SJCRH30 (cell line): ENCODE measurements around the gene PEX10. TPM values are rescaled to one million over a fixed set of nuclear protein-coding genes. Genes with fewer than 3 reads are reported as not detected.

Experiments
- DNase-seq, 2 experiments: peaks; one replicate each; pipeline ENCODE4 v3.0.0-alpha.2; 2015 to 2020
- H3K27ac ChIP-seq: fragments of 250-450 bp; sonication (Bioruptor Pico); 2 replicates; pipeline ENCODE4 v1.5.1; 2020; ENCODE audit warnings: mild to moderate bottlenecking, moderate library complexity
- H3K27me3 ChIP-seq: fragments of 250-450 bp; sonication (Bioruptor Pico); 2 replicates; pipeline ENCODE4 v1.5.1; 2020; ENCODE audit warnings: mild to moderate bottlenecking, moderate library complexity
- H3K36me3 ChIP-seq: fragments of 250-450 bp; sonication (Bioruptor Pico); 2 replicates; pipeline ENCODE4 v1.5.1; 2020; ENCODE audit warnings: mild to moderate bottlenecking, moderate library complexity
- H3K4me1 ChIP-seq: fragments of 250-450 bp; sonication (Bioruptor Pico); 2 replicates; pipeline ENCODE4 v1.5.1; 2020; ENCODE audit warnings: mild to moderate bottlenecking, moderate library complexity
- H3K4me3 ChIP-seq: fragments of 250-450 bp; sonication (Bioruptor Pico); 2 replicates; pipeline ENCODE4 v1.5.1; 2020; ENCODE audit warnings: mild to moderate bottlenecking, moderate library complexity
- H3K9me3 ChIP-seq: fragments of 250-450 bp; sonication (Bioruptor Pico); replicated peaks from 2 replicates; pipeline ENCODE4 v1.5.1; 2020; ENCODE audit warnings: mild to moderate bottlenecking, moderate library complexity
- total RNA-seq: library from RNA; depleted of rRNA; stranded (reverse); fragments of >200 nt; shearing (Covaris generic); gene quantifications from 2 replicates; pipeline ENCODE4 v1.2.3, GENCODE V29; 2014

Gene PEX10
- total RNA-seq, 1 experiment from 2014 or later, result 32.7 TPM

DNA sequence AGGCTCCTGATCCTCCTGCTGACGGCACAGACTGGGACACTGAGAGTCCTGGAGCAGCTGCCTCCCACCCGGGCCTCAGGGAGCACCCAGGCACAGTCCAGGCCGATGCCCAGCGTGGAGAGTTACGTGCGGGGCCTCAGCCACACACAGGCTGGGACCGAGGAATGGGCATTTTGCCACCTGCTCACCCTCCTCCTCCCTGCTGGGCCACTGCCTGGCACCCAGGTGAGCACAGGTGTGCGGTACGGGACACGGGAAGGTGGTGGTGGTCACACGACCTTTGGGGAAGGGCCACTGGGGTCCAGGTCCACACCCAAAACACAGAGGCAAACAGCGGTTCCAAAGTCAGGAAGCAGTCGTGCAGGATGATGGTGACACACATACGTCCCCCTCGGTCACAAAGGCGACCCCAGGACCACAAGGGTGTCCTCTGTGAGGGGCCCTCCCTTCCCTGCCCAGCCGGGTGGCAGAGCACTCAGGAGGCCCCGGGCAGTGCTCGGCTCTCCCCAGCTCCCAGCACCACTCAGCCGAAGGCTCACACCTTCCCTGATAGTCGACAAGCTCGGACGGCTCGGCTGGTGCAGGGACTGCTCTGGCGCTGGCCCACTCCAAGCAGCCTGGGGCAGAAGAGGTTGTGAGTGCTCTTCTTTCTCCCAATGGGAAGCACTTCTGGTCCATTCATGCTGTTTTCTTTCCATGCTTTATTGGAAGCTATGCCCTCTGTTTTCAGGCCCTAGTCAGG is 35.3 kb downstream of the PEX10 start:
- Histone ChIP-seq H3K36me3 (no peaks in the 10 kb centered on the region), H3K4me3 (no peak overlapping the region), H3K9me3 (no peaks in the 10 kb centered on the region), H3K27me3 (peaks cover 14% of the 10 kb centered on the region; the same call in 1 of the 2 replicates), H3K27ac (no peak overlapping the region), H3K4me1 (peaks cover 20% of the 10 kb centered on the region)
- DNase-seq, result no peak

DNA sequence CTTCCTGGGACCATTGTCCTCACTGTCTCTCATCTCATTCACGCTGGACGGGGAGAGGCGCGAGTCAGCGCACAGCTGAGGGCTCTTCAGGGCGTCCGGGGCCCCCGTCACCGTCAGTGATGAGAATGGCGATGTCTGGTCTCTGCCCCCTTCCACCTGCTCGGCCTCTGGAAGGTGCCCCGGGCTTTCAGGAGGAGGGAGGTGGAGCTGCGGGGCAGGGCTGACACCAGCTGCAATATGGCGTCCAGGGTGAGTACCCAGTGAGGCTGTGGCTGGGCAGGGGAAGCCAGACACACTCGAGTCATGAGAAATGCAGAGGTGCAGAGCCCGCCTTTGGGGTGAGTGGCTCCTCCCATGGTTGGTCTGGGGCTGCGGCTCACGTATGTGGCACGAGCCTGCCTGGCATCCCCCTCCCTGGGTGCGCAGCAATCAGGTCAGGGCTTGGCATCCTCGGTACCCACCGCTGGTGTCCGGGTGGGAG is 36.1 kb downstream of the PEX10 start:
- DNase-seq, result no peak
- no peaks in the 10 kb centered on the region for H3K9me3 ChIP-seq
- peaks cover 14% of the 10 kb centered on the region; the same call in 1 of the 2 replicates for H3K27me3 ChIP-seq
- peaks cover 20% of the 10 kb centered on the region for H3K4me1 ChIP-seq
- no peak overlapping the region for H3K4me3 ChIP-seq
- no peaks in the 10 kb centered on the region for H3K36me3 ChIP-seq
- H3K27ac ChIP-seq, result no peak overlapping the region

DNA sequence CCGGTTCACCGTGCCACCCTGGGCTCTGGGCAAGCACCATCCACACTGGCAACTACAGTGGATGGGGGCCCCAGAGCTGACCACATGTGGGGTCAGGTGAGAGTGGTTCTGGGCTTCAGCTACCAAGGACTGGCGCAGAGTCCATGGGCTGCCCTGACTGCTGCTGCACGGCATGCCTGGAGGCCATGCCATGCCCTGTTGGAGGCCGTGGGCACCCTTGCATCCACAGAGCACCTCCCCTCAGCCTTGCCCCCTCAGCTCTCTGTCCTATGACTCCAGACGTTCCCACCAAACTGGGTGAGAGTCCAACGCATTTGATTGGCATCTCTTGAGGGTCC is 36.5 kb downstream of the PEX10 start:
- peaks cover 14% of the 10 kb centered on the region; the same call in 1 of the 2 replicates for H3K27me3 ChIP-seq
- H3K4me3 ChIP-seq, result no peak overlapping the region
- no peaks in the 10 kb centered on the region for H3K36me3 ChIP-seq
- H3K9me3 ChIP-seq, result no peaks in the 10 kb centered on the region
- H3K27ac ChIP-seq, result no peak overlapping the region
- no peak for DNase-seq
- peaks cover 20% of the 10 kb centered on the region for H3K4me1 ChIP-seq

DNA sequence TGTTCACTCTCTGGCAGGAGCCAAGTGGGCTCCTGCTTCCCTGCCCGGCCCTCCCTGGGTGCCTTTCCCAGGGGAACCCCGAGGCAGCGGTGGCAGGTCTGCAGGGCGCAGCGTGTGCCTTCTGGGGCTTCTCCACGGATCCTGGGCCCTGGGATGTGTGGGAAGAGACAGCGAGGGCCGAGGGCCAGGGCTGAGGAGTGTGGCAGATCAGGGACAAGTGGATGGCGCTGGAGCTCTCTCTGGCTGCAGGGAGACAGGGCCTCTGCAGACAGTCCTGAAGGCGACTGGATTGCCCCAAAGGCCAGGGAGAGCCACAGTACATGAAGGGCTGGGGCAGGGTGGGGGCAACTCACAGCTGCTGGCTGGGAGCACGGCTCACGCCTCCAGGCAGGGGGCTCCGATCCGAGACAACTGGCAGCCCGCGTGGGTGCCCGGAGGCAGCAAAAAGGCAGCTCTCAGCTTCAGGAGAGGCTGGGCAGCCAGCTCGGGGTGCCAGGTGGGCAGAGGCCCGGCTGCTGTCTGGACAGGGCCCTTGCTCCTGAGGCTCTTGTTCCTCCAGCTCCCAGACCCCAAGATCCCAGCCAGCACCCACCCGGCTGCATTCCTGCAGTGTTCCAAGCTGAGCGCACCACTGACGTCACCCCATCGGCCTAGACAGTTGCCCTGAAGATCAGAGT is 37.0 kb downstream of the PEX10 start:
- peaks cover 14% of the 10 kb centered on the region; the same call in 1 of the 2 replicates for H3K27me3 ChIP-seq
- H3K9me3 ChIP-seq, result no peaks in the 10 kb centered on the region
- DNase-seq, result no peak
- H3K36me3 ChIP-seq, result no peaks in the 10 kb centered on the region
- H3K4me1 ChIP-seq, result peaks cover 20% of the 10 kb centered on the region
- no peak overlapping the region for H3K27ac ChIP-seq
- H3K4me3 ChIP-seq, result no peak overlapping the region

DNA sequence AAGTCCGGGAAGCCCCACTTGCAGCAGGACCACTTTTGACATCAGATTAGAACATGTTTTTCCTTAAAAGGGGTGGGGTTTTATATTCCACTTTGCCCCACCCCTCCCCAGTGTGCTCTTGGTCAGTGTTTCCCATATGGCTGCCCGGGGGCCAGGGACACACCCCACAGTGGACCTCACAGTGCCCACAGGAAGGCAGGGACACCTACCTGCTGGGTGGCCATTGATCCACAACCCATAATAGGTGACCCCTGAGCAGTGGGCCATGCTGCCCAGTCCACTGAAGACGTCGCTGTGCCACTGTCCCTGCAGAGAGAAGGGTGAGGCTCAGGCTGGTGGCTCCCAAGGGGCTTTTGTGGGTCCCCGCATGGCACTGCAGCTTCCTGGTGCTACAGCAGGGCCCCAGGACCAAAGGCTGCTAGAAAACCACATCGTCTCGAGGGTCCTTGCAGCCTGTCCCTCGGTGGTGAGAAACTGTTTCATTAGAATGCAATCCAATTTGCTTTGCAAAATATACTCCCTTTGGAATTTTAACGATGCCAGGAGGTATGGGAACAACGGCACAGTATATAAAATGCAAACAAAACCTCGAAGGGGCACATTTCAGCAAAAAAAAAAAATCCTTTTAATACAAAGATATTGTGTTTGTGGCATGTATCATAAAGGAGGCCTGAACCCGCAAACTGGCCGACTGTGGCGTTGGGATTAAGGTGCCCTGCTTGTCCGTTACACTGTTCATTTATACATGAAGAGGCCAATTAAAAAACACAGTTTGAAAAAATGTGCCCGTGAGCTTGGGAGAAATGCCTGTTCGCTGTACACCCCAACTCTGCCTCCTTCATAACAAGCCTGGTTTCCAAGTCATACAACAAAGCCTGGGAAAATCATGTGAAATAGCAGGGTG is 37.9 kb downstream of the PEX10 start:
- H3K36me3 ChIP-seq, result no peaks in the 10 kb centered on the region
- no peak for DNase-seq
- H3K9me3 ChIP-seq, result no peaks in the 10 kb centered on the region
- peaks cover 16% of the 10 kb centered on the region for H3K4me1 ChIP-seq
- H3K27me3 ChIP-seq, result peaks cover 14% of the 10 kb centered on the region; the same call in 1 of the 2 replicates
- no peak overlapping the region for H3K27ac ChIP-seq
- no peak overlapping the region for H3K4me3 ChIP-seq

DNA sequence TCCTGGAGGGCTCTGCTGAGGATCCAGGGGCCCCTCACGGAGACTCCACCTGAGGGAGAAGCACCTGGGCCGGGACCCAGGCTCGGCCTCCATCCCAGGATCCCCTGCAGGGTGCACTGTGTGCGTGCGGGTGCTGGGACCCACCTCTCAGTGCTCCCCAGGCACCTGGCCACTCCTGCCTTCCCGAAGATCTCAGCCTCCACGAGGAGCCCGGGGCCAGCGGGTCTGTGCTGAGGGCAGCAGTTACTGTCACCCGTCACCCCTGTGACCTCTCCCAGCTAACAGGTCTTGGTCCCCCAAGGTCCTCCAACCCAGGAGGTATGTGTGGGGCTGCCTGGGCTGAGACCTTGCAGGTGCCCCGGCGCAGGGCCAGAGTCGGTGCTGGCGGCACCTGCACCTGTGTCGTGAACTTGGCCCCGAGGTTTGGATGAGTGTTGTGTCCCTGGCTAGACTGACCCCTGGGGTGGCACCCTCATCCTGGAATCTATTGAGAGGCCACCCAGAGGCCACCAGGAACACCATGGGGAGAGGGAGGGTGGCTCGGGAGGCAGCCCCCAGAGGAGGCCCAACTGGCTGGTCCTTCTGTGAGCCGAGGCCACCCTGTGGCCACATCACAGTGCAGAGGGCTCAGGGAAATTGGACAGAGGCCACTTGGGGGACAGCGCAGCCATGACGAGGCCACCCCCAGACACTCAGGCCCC is 38.7 kb downstream of the PEX10 start:
- peaks cover 8% of the 10 kb centered on the region; the same call in 1 of the 2 replicates for H3K4me1 ChIP-seq
- H3K27ac ChIP-seq, result no peak overlapping the region
- peaks cover 10% of the 10 kb centered on the region; the same call in 1 of the 2 replicates for H3K27me3 ChIP-seq
- H3K36me3 ChIP-seq, result no peaks in the 10 kb centered on the region; the same call in 1 of the 2 replicates
- H3K4me3 ChIP-seq, result no peak overlapping the region
- no peak for DNase-seq
- no peaks in the 10 kb centered on the region for H3K9me3 ChIP-seq

DNA sequence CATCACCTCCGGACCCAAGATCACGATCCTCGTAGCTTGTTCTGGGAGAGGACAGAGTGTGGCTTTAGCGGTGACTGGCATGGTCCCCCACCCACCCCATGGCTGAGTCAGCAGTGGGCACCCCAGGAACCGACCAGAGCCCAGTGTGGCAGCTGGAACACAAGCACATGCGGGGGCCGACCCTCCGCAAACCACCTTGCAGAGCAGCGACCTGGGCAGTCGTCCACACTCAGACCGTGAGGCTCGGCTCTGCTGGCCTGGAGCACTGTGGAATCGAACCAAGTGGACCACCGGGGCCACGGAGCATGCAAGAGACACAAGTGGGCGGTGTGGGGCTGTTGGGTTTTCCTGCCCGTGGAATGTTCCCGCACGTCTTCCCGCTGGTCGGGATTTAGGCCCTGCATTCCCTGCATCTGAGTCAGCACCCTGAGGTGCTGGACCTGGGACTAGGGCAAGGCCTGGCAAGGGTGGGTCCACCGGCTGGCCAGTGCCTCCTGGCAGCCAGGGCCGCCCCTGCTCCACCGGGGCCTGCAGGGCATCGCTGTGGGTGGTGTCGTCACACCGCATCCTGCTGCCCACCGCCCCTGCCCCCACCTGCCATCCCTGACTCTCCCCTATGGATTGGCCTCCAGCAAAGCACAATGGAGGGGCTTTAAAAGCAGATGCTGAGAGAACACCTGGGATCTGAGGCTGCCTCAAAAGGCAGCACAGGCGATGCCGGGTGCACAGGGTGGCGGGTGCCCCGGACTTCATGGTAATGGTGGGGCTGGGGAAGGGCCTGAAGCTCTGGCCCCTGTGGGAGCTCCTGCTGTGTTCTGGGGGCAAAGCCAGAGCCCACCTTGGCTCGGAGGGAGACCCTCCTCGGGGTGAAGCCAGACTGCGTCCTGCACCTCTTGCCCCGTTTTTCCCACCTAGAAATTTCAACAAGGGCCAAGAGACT is 39.5 kb downstream of the PEX10 start:
- Histone ChIP-seq H3K4me1 (no peaks in the 10 kb centered on the region; the same call in 1 of the 2 replicates), H3K27ac (no peak overlapping the region), H3K4me3 (no peak overlapping the region), H3K27me3 (peaks cover 5% of the 10 kb centered on the region; the same call in 1 of the 2 replicates), H3K9me3 (no peaks in the 10 kb centered on the region), H3K36me3 (no peaks in the 10 kb centered on the region; the same call in 1 of the 2 replicates)
- DNase-seq, result no peak

DNA sequence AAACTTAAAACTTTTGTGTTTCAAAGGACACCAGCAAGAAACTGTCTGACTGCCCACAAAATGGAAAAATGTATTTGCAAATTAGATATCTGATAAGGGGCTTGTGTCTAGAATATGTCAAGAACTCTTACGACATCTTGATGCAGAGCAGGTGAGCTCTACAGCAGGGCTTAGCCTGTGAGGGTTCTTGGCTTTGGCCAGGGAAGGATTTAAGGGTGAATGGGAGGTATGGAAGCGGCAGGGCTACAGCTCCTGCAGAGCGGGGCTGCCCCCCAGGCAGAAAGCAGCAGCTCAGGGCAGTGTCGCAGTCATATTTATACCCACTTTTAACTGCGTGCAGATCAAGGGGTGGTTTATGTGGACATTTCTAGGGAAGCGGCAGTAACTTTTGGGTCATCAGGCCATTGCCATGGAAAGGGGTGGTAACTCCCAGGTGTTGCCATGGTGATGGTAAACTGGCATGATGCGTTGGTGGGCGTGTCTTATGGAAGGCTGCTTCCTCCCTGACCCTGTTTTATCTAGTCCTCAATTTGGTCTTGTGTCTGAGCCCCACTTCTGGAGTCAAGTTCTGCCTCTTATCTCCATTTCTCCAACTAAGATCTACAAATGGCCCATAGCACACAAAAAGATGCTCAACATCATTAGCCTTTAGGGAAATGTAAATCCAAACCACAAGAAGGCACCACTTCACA is 44.2 kb downstream of the PEX10 start:
- Histone ChIP-seq H3K4me3 (no peak overlapping the region), H3K4me1 (no peaks in the 10 kb centered on the region), H3K27me3 (no peaks in the 10 kb centered on the region), H3K9me3 (peaks cover 9% of the 10 kb centered on the region; the same call in 1 of the 2 replicates), H3K27ac (no peak overlapping the region), H3K36me3 (no peaks in the 10 kb centered on the region; the same call in 1 of the 2 replicates)
- no peak for DNase-seq

DNA sequence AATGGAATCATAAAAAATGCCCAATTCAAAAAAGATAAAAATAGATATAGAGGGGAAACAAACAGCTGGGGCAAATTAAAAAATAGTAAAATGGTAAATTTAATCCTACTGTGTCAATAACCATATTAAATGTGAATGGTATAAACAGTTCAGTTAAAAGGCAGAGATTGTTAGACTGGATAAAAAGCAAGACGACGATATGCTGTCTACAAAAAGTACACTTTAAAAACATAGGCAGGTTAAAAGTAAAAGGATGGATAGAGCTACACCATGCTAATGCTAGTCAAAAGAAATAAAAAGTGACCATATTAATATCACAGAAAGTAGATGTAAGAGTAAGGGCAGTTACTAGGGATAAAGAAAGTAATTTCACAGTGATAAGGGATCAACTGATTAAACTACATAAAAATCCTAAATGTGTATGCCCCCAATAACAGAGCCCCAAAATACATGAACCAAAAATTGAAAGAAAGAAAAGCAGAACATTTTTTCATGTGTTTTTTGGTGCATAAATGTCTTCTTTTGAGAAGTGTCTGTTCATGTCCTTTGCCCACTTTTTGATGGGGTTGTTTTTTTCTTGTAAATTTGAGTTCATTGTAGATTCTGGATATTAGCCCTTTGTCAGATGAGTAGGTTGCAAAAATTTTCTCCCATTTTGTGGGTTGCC is 48.4 kb downstream of the PEX10 start:
- no peak overlapping the region for H3K4me3 ChIP-seq
- H3K9me3 ChIP-seq, result peaks cover 10% of the 10 kb centered on the region; the same call in 1 of the 2 replicates
- no peaks in the 10 kb centered on the region for H3K27me3 ChIP-seq
- no peaks in the 10 kb centered on the region for H3K4me1 ChIP-seq
- H3K36me3 ChIP-seq, result no peaks in the 10 kb centered on the region
- DNase-seq, result no peak
- H3K27ac ChIP-seq, result no peak overlapping the region

DNA sequence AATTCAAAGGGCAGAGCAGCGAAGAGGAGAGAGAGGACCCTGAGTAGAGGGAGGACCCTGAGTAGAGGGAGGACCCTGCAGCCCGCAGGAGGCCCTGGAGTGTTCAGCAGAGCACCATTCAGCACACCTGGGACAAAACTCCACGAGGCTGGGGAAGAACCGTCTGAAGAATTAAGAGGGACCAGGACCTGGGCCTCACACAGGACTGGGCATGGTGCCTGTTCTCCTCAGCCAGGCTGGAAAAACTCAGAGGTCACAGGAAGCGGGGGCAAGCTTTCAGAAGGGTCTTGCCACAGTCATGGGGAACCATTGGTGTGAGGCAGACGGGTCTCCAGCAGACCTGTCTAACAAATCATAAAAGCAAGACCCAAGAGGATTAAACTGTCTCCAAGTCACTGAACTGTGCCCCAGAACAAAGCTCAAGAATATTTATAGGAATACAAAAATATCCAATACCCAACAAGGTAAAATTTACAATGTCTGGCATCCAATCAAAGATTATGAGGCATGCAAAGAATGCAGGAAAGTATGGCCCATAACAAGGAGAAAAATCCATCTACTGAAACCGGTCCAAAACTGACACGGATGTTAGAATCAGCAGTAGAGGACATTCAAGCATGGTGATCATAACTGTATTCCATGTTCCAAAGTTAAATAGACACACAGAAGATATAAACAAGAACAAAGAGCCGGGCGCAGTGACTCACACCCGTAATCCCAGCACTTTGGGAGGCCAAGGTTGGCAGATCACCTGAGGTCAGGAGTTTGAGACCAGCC is 51.6 kb downstream of the PEX10 start:
- Histone ChIP-seq H3K27ac (no peak overlapping the region), H3K9me3 (peaks cover 10% of the 10 kb centered on the region; the same call in 1 of the 2 replicates), H3K4me3 (no peak overlapping the region), H3K36me3 (no peaks in the 10 kb centered on the region), H3K27me3 (no peaks in the 10 kb centered on the region), H3K4me1 (peaks cover under 1% of the 10 kb centered on the region; the same call in 1 of the 2 replicates)
- no peak for DNase-seq

DNA sequence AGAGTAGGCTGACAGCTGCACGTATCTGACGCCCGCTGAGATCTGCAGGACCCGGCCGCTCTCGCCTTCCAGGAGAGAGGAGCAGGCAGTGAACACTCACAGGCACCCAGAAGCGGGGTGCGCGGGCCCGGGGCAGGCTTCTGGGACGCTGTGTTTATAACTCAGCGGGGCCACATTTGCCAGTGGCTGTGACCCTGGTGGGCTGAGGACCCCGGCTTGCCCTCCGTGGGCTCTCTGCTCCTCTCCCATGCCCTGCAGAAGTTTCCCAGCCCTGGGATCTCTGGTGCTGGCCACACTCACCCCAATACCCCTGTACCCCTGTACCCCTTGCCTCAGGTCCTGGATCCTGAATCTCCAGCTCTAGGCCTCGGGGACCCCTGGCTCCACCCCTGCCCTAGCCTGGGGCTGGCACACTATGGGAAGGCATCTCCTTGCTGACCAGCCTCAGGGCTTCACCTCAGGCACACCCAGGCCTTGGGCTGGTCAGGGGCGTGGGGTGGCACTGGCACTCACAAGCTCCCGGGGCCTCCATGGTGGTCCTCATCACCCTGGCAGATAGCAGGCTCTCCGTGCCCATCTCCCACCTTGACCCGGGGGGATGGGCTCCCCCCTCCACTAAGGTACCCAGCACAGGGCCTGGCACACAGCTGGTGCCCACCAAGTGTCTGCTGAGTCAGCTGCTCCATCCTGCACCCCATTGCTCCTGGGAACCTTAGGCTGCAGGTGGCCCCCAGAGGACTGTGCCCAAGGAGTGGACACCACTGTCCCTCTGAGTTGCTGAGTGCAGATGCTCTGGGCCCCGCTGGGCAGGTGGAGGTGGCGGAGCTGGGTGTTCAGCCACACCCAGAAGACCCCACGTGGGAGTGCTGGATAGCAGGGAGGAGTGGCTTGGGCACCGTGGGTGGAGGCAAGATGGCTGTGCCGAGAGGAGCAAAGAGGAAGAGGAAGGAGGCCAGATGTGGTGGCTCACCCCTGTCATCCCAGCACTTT is 53.4 kb downstream of the PEX10 start:
- Histone ChIP-seq H3K36me3 (no peaks in the 10 kb centered on the region), H3K27me3 (peaks cover 4% of the 10 kb centered on the region; the same call in 1 of the 2 replicates)
- no peak for DNase-seq

More for the DNA sequence above, 53.4 kb downstream of the PEX10 start:
- Histone ChIP-seq H3K4me3 (no peak overlapping the region), H3K9me3 (peaks cover 5% of the 10 kb centered on the region; the same call in 1 of the 2 replicates), H3K27ac (no peak overlapping the region), H3K4me1 (peaks cover 13% of the 10 kb centered on the region)
